Measurements from ENCODE around the gene NPAS2.

The NPAS2 gene

DNA sequence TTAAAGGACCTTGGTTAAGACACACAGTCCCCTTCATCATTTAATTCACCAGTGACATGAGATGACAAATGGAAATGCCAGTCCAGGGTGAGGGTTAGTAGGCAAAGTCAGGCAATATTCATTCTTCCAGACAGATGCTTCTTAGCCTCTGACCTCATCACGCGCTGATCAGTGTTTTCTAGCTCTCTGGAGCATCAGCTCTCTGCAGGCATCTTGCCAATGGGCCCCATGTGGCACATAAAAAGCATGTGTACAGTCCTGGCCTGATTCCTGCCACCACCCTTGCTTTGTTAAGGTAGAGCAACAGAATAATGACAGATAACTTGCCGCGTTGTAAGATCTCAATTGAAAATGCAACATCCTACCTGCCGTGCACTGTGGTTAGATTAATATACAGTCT, 20.3 kb upstream of the NPAS2 start:
- no peak overlapping the region for H3K27ac ChIP-seq (ENCODE audit: low read depth, low read length)
- no peaks in the 10 kb centered on the region for H3K9me3 ChIP-seq (ENCODE audit: control insufficient read depth, insufficient read depth, low read depth, low read length)
- H3K27me3 ChIP-seq (ENCODE audit: control insufficient read depth, insufficient read depth, low read length), result no peaks in the 10 kb centered on the region; the same call in 1 of the 2 replicates
- H3K36me3 ChIP-seq (ENCODE audit: control insufficient read depth, insufficient read depth, low read length), result no peaks in the 10 kb centered on the region
- no peak overlapping the region for H3K9ac ChIP-seq (ENCODE audit: low read length)
- no peaks in the 10 kb centered on the region for H3K4me1 ChIP-seq (ENCODE audit: control insufficient read depth, insufficient read depth, low read length)
- H3K4me3 ChIP-seq (ENCODE audit: low read depth, low read length), result no peak overlapping the region

DNA sequence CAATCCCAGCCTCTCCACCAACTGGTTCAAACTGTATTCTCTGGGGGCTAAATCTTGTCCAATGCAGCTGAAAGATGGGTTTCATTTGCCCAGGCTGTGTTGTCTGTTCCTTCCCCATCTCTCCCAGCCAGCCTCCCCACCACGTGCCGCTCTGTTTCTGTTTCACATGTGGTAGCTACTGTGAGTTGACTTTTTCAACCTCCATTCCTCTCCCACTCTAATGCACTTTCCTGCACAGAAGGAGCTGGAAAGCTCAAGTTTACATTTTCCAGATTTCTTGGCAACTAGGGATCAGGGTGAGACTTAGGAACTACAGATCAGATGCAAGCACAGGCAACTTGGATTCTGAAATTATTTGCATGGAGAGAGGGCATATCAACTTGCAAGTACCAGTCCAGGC, 19.0 kb upstream of the NPAS2 start:
- no peak overlapping the region for H3K27ac ChIP-seq (ENCODE audit: low read depth, low read length)
- H3K4me1 ChIP-seq (ENCODE audit: control insufficient read depth, insufficient read depth, low read length), result no peaks in the 10 kb centered on the region
- no peaks in the 10 kb centered on the region for H3K9me3 ChIP-seq (ENCODE audit: control insufficient read depth, insufficient read depth, low read depth, low read length)
- no peak overlapping the region for H3K4me3 ChIP-seq (ENCODE audit: low read depth, low read length)
- H3K36me3 ChIP-seq (ENCODE audit: control insufficient read depth, insufficient read depth, low read length), result no peaks in the 10 kb centered on the region
- no peak overlapping the region for H3K9ac ChIP-seq (ENCODE audit: low read length)
- no peaks in the 10 kb centered on the region; the same call in 1 of the 2 replicates for H3K27me3 ChIP-seq (ENCODE audit: control insufficient read depth, insufficient read depth, low read length)

DNA sequence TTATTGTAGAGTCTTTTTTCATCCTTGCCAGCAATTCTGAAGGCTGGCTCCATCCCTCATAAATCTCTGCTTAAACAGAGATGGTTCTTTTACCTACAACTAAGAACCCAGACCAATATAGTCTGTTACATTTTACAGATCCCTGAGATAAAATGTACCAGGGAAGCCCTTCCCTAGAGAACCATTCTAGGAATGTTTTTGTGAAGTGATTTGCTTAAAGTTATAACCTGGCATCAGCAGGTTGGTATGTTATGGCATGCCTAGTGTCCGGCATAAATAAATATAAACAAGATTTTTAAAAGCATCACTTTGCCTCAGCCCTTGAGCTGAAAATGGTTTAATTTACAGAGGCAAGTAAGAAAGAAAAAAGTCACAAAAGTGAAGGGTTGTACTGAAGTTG, 18.5 kb upstream of the NPAS2 start:
- Histone ChIP-seq H3K27me3 (ENCODE audit: control insufficient read depth, insufficient read depth, low read length) (no peaks in the 10 kb centered on the region; the same call in 1 of the 2 replicates), H3K27ac (ENCODE audit: low read depth, low read length) (no peak overlapping the region), H3K4me3 (ENCODE audit: low read depth, low read length) (no peak overlapping the region), H3K4me1 (ENCODE audit: control insufficient read depth, insufficient read depth, low read length) (no peaks in the 10 kb centered on the region), H3K9me3 (ENCODE audit: control insufficient read depth, insufficient read depth, low read depth, low read length) (no peaks in the 10 kb centered on the region), H3K36me3 (ENCODE audit: control insufficient read depth, insufficient read depth, low read length) (no peaks in the 10 kb centered on the region), H3K9ac (ENCODE audit: low read length) (no peak overlapping the region)

DNA sequence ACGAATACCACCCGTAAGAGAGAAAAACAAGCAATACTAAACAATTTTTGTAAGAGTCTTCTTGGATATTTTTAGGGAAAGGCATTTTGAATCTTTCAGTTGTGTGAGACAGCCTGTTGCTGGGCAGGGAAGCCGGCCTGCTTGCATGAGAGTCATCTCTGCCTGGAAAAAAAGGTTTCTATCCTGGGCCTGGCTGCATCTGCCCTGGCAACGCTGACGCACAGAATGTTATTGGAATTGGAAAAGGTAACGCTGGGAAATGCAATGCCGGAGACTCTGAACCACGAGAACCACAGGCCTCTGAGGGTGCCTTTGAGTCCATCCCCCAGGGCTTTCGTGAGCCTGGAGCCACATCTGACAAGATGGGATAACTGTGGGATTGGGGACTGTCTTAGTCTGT, 17.9 kb upstream of the NPAS2 start:
- no peak overlapping the region for H3K27ac ChIP-seq (ENCODE audit: low read depth, low read length)

DNA sequence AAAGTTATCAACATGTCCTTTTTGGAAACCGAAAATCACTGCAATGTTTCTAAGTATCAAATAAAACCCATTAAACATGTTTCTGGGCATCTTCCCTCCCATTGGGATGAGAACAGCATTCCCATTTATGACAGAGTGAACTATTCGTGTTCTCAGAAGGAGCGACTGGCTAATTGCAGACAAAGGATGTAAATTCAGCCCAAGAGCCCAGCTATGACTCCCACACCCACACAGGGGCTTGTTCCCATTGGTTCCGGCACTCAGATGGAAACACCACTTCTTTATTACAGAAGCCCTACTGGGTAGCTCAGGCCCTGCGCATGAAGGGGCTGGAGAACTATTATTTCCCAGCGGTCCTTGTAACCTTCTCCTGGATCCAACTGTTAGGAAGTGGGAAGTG, 16.6 kb upstream of the NPAS2 start:
- no peak overlapping the region for H3K27ac ChIP-seq (ENCODE audit: low read depth, low read length)
- H3K9ac ChIP-seq (ENCODE audit: low read length), result no peak overlapping the region
- H3K4me1 ChIP-seq (ENCODE audit: control insufficient read depth, insufficient read depth, low read length), result no peaks in the 10 kb centered on the region
- no peaks in the 10 kb centered on the region; the same call in 1 of the 2 replicates for H3K27me3 ChIP-seq (ENCODE audit: control insufficient read depth, insufficient read depth, low read length)
- no peaks in the 10 kb centered on the region for H3K9me3 ChIP-seq (ENCODE audit: control insufficient read depth, insufficient read depth, low read depth, low read length)
- no peak overlapping the region for H3K4me3 ChIP-seq (ENCODE audit: low read depth, low read length)
- H3K36me3 ChIP-seq (ENCODE audit: control insufficient read depth, insufficient read depth, low read length), result no peaks in the 10 kb centered on the region

More for the DNA sequence above, 17.9 kb upstream of the NPAS2 start:
- Histone ChIP-seq H3K9me3 (ENCODE audit: control insufficient read depth, insufficient read depth, low read depth, low read length) (no peaks in the 10 kb centered on the region), H3K4me1 (ENCODE audit: control insufficient read depth, insufficient read depth, low read length) (no peaks in the 10 kb centered on the region), H3K9ac (ENCODE audit: low read length) (no peak overlapping the region), H3K4me3 (ENCODE audit: low read depth, low read length) (no peak overlapping the region), H3K36me3 (ENCODE audit: control insufficient read depth, insufficient read depth, low read length) (no peaks in the 10 kb centered on the region), H3K27me3 (ENCODE audit: control insufficient read depth, insufficient read depth, low read length) (no peaks in the 10 kb centered on the region; the same call in 1 of the 2 replicates)

DNA sequence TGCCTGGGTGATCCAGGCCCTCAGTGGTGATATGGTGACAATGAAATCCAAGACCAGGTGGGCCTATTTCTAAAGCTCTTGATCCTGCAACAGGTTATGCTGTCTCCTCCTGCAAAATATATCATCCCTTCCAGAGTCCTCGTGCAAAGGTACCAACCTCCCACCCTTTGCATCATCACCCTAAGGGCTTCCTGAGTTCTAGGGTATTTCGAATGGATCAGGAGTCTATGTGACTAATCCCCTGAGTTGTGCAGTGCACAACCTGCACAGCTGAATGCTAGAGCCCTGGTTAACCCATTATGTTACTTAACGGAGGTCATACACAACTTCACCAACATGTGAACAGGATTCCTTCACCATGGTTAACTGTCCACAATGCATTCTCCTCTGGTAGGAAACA, 13.4 kb upstream of the NPAS2 start:
- H3K9me3 ChIP-seq (ENCODE audit: control insufficient read depth, insufficient read depth, low read depth, low read length), result no peaks in the 10 kb centered on the region
- H3K4me1 ChIP-seq (ENCODE audit: control insufficient read depth, insufficient read depth, low read length), result no peaks in the 10 kb centered on the region
- no peaks in the 10 kb centered on the region for H3K36me3 ChIP-seq (ENCODE audit: control insufficient read depth, insufficient read depth, low read length)
- no peak overlapping the region for H3K9ac ChIP-seq (ENCODE audit: low read length)
- H3K27me3 ChIP-seq (ENCODE audit: control insufficient read depth, insufficient read depth, low read length), result 0 out of 2 replicates have a peak, but pooled peaks cover 3% of the 10 kb centered on the region
- H3K4me3 ChIP-seq (ENCODE audit: low read depth, low read length), result no peak overlapping the region
- H3K27ac ChIP-seq (ENCODE audit: low read depth, low read length), result no peak overlapping the region

DNA sequence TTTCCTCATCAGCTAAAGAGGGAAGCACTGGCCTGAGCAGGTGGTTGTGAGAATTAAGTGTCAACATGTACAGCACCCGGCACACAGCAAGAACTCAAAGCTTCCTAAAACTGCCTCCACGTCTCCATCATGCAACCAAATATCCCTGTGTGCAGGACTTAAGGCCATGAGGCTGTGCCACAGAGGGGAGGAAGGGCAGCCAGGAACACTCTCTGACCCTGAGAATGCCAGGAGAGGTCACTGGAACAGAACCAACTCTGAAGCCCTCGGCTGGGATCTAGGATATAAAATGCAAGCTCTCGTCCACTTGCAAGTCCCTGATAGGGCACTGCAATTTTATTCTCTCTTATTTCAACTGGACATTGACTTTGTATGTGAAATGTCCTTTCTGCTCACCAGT, 12.2 kb upstream of the NPAS2 start:
- Histone ChIP-seq H3K36me3 (ENCODE audit: control insufficient read depth, insufficient read depth, low read length) (no peaks in the 10 kb centered on the region), H3K27me3 (ENCODE audit: control insufficient read depth, insufficient read depth, low read length) (0 out of 2 replicates have a peak, but pooled peaks cover 3% of the 10 kb centered on the region), H3K4me3 (ENCODE audit: low read depth, low read length) (no peak overlapping the region), H3K4me1 (ENCODE audit: control insufficient read depth, insufficient read depth, low read length) (no peaks in the 10 kb centered on the region), H3K9ac (ENCODE audit: low read length) (no peak overlapping the region), H3K9me3 (ENCODE audit: control insufficient read depth, insufficient read depth, low read depth, low read length) (no peaks in the 10 kb centered on the region), H3K27ac (ENCODE audit: low read depth, low read length) (no peak overlapping the region)

DNA sequence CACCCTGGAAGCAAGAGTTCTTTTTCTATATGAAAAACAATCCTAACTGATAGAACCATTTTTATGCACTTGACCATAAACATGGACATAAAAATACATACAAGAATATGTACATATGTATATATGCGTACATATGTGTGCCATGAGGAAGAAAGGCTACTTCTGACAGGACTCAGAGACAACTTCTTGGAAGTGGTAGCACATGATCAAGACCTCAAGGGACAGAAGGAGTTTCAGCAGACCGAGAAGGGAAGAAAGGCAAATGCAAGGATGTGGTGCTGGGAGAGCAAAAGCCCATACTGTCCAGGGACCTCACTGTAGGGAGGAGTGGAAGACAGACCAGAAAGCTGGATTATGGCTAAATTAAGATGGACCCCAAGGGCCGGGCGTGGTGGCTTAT, 11.4 kb upstream of the NPAS2 start:
- H3K4me1 ChIP-seq (ENCODE audit: control insufficient read depth, insufficient read depth, low read length), result no peaks in the 10 kb centered on the region
- no peaks in the 10 kb centered on the region for H3K9me3 ChIP-seq (ENCODE audit: control insufficient read depth, insufficient read depth, low read depth, low read length)
- no peaks in the 10 kb centered on the region for H3K36me3 ChIP-seq (ENCODE audit: control insufficient read depth, insufficient read depth, low read length)
- peaks cover 5% of the 10 kb centered on the region; the same call in 1 of the 2 replicates for H3K27me3 ChIP-seq (ENCODE audit: control insufficient read depth, insufficient read depth, low read length)
- no peak overlapping the region for H3K27ac ChIP-seq (ENCODE audit: low read depth, low read length)
- H3K4me3 ChIP-seq (ENCODE audit: low read depth, low read length), result no peak overlapping the region
- no peak overlapping the region for H3K9ac ChIP-seq (ENCODE audit: low read length)

DNA sequence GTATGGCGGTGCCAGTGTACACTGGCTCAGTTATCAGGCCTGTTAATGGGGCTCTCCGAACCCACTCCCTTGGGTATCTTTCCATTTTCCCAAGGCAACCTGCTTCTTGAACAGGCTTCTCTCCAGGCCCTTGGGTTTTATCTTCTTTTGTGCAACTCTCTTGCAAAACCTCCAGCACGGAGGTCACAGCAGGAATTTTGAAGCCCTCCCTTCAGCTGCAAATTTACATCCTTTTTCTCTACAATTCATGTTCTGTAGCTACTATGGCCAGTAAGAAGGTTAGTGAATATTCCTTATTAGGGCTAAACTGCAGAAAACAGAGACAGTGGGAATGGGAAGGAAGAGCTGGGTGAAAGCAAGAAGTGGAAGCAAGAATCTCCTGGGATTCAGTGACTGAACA, 10.4 kb upstream of the NPAS2 start:
- H3K36me3 ChIP-seq (ENCODE audit: control insufficient read depth, insufficient read depth, low read length), result no peaks in the 10 kb centered on the region
- no peaks in the 10 kb centered on the region for H3K9me3 ChIP-seq (ENCODE audit: control insufficient read depth, insufficient read depth, low read depth, low read length)
- no peak overlapping the region for H3K27ac ChIP-seq (ENCODE audit: low read depth, low read length)
- H3K4me1 ChIP-seq (ENCODE audit: control insufficient read depth, insufficient read depth, low read length), result no peaks in the 10 kb centered on the region
- H3K9ac ChIP-seq (ENCODE audit: low read length), result no peak overlapping the region
- no peak overlapping the region for H3K4me3 ChIP-seq (ENCODE audit: low read depth, low read length)
- H3K27me3 ChIP-seq (ENCODE audit: control insufficient read depth, insufficient read depth, low read length), result peaks cover 14% of the 10 kb centered on the region; the same call in 1 of the 2 replicates

DNA sequence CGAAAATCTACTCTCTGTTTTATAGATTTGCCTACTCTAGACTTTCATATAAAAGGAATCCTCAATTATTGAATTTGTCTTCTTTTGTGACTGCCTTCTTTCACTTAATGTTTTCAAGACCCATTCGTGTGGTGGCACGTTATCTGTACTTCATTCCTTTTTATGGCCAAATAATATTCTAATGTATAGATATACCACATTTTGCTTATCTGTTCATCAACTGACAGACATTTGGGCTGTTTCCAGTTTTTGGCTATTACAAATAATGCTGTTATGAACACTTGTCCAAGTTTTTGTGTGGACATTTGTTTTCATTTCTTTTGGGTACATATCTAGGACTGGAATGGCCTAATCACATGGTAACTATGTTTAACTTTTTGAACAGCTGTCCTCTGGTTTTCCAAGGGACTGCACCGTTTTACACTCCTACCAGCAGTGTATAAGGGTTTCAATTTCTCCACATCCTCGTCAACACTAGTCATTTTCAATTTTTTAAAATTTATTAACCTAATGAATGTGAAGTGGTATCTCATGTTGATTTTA, 9.3 kb upstream of the NPAS2 start:
- H3K36me3 ChIP-seq (ENCODE audit: control insufficient read depth, insufficient read depth, low read length), result no peaks in the 10 kb centered on the region
- H3K4me1 ChIP-seq (ENCODE audit: control insufficient read depth, insufficient read depth, low read length), result no peaks in the 10 kb centered on the region
- peaks cover 19% of the 10 kb centered on the region; the same call in 1 of the 2 replicates for H3K27me3 ChIP-seq (ENCODE audit: control insufficient read depth, insufficient read depth, low read length)
- no peaks in the 10 kb centered on the region for H3K9me3 ChIP-seq (ENCODE audit: control insufficient read depth, insufficient read depth, low read depth, low read length)
- H3K27ac ChIP-seq (ENCODE audit: low read depth, low read length), result no peak overlapping the region
- no peak overlapping the region for H3K4me3 ChIP-seq (ENCODE audit: low read depth, low read length)
- H3K9ac ChIP-seq (ENCODE audit: low read length), result no peak overlapping the region

DNA sequence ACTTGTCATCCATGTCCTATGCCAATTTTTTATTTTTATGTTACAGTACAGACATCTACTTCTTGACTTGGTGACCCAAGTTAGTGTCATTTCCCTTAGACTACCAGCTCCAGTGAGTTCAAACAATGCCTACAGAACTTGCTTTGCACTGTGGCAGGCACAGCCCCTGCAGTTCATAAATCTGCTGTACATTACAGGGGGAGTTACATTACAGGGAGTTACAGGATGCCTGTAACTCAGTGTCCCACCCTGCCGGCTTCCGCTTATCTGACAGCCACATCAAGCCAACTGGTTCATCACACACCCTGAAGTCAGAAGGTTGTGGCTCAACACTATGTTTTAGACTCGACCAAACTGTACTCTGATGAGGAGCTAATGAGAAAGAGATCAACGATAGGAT, 7.8 kb upstream of the NPAS2 start:
- Histone ChIP-seq H3K27ac (ENCODE audit: low read depth, low read length) (no peak overlapping the region), H3K27me3 (ENCODE audit: control insufficient read depth, insufficient read depth, low read length) (peaks cover 25% of the 10 kb centered on the region), H3K9me3 (ENCODE audit: control insufficient read depth, insufficient read depth, low read depth, low read length) (no peaks in the 10 kb centered on the region), H3K9ac (ENCODE audit: low read length) (no peak overlapping the region), H3K36me3 (ENCODE audit: control insufficient read depth, insufficient read depth, low read length) (no peaks in the 10 kb centered on the region), H3K4me1 (ENCODE audit: control insufficient read depth, insufficient read depth, low read length) (no peaks in the 10 kb centered on the region), H3K4me3 (ENCODE audit: low read depth, low read length) (no peak overlapping the region)

DNA sequence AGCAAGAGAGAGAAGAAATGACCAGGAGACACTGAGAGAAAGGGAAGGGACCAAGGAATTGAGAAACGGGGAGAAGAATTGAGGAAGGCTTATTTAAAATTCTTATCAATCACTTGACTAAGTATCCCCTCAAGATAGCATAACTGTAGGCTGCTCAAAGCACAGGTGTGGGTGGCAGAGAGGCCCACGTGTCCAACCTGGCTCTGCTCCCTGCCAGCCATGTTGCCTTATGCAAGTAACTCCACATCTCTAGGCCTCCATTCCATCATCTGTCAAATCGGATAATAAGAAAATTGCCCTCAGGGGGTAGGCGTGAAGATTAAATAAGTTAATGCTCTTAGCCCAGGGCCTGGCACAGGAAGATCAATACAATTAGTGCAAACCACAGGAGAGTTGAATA, 7.4 kb upstream of the NPAS2 start:
- Histone ChIP-seq H3K36me3 (ENCODE audit: control insufficient read depth, insufficient read depth, low read length) (no peaks in the 10 kb centered on the region), H3K9ac (ENCODE audit: low read length) (no peak overlapping the region), H3K4me1 (ENCODE audit: control insufficient read depth, insufficient read depth, low read length) (no peaks in the 10 kb centered on the region), H3K4me3 (ENCODE audit: low read depth, low read length) (no peak overlapping the region), H3K27me3 (ENCODE audit: control insufficient read depth, insufficient read depth, low read length) (peaks cover 29% of the 10 kb centered on the region), H3K9me3 (ENCODE audit: control insufficient read depth, insufficient read depth, low read depth, low read length) (no peaks in the 10 kb centered on the region), H3K27ac (ENCODE audit: low read depth, low read length) (no peak overlapping the region)

All from HUES6 (cell line).